HCT116 (cell line): ENCODE results near the gene NGFR. TPM values are rescaled to one million over a fixed set of nuclear protein-coding genes. Genes with fewer than 3 reads are reported as not detected.

Source experiments
- ATAC-seq: fragments of 200-7000 bp; cut with Tn5 transposase; 2 replicates; pipeline ENCODE4 v1.9.1; 2020; ENCODE audit warnings: mild to moderate bottlenecking, moderate library complexity
- BruUV-seq: library from RNA; stranded (reverse); fragments of 400-500 nt; replicated peaks from 2 replicates; lab custom pipeline; 2021; lab: Mats Ljungman, UMichigan
- CTCF ChIA-PET: fragments of 300-600 bp; sonication (Branson Sonifier 250); formaldehyde crosslinking; loops from one replicate; lab custom pipeline; 2021; ENCODE audit warnings: antibody characterized with exemption; lab: Charles Lee
- POLR2A ChIA-PET: fragments of 300-600, 350-600 bp; sonication (Branson Sonifier 250); formaldehyde crosslinking; loops from one replicate; lab custom pipeline; 2021; ENCODE audit warnings: antibody characterized with exemption; lab: Charles Lee
- RAD21 ChIA-PET, 2 experiments: fragments of 300-600 bp; sonication (Branson Sonifier 250); formaldehyde crosslinking; loops; one replicate each; lab custom pipeline; 2023; ENCODE audit warnings: low total read pairs in 2 of 2; ENCODE audit not compliant: uncharacterized antibody in 2 of 2, unreplicated experiment in 2 of 2, low non-redundant PET in 1 of 2; lab: Charles Lee
- DNase-seq: peaks from one replicate; pipeline ENCODE4 v3.0.0-alpha.2; 2010; ENCODE audit warnings: low read depth, low spot score
- H2AFZ ChIP-seq: fragments of 200-600 bp; shearing (Covaris generic), sonication (generic); 2 replicates; pipeline ENCODE4 v1.6.1; 2017; ENCODE audit warnings: low read depth, mixed run types, mixed read lengths, antibody characterized with exemption, low read length; ENCODE audit not compliant: poor library complexity, severe bottlenecking
- H3K27ac ChIP-seq: 2 replicates; pipeline ENCODE4 v1.5.1; 2012; ENCODE audit warnings: low read depth, low read length
- H3K27me3 ChIP-seq: fragments of 200-600 bp; sonication (generic); 2 replicates; pipeline ENCODE4 v1.6.1; 2016; ENCODE audit warnings: mixed run types, low read length, mixed read lengths; ENCODE audit not compliant: insufficient read depth
- H3K36me3 ChIP-seq, 2 experiments: fragments of 200-500 bp in 1 of 2; fragments of 200-600 bp in 1 of 2; sonication (Bioruptor generic) in 1 of 2; sonication (generic) in 1 of 2; 2 replicates each; pipeline versions ENCODE4 v1.5.1 to v1.6.1; 2014 to 2016; ENCODE audit warnings: low read length in 2 of 2, inconsistent platforms in 1 of 2, mixed read lengths in 1 of 2, mixed run types in 1 of 2; ENCODE audit not compliant: insufficient read depth in 2 of 2, control insufficient read depth in 1 of 2
- H3K4me1 ChIP-seq, 2 experiments: fragments of 200-600 bp in 1 of 2; sonication (generic) in 1 of 2; 2 replicates each; pipeline versions ENCODE4 v1.5.1 to v1.6.1; 2012 to 2017; ENCODE audit warnings: low read length in 2 of 2, inconsistent platforms in 1 of 2, mild to moderate bottlenecking in 1 of 2, mixed read lengths in 1 of 2, mixed run types in 1 of 2, moderate library complexity in 1 of 2; ENCODE audit not compliant: insufficient read depth in 2 of 2, control insufficient read depth in 1 of 2
- H3K4me2 ChIP-seq: fragments of 200-600 bp; sonication (generic); 2 replicates; pipeline ENCODE4 v1.6.1; 2017; ENCODE audit warnings: mixed run types, low read length, mixed read lengths
- H3K4me3 ChIP-seq, 2 experiments: fragments of 200-600 bp in 1 of 2; sonication (generic) in 1 of 2; replicated peaks in 1 of 2; 2 replicates each; pipeline ENCODE4 v1.5.1; 2011 to 2016; ENCODE audit warnings: low read length in 2 of 2, control low read depth in 1 of 2, low read depth in 1 of 2, mild to moderate bottlenecking in 1 of 2, mixed read lengths in 1 of 2, mixed run types in 1 of 2
- H3K79me2 ChIP-seq: fragments of 200-600 bp; sonication (generic); 2 replicates; pipeline ENCODE4 v1.6.1; 2017; ENCODE audit warnings: mild to moderate bottlenecking, mixed run types, low read length, moderate library complexity, mixed read lengths; ENCODE audit not compliant: insufficient read depth
- H3K9ac ChIP-seq: fragments of 200-600 bp; sonication (generic); 2 replicates; pipeline ENCODE4 v1.6.1; 2016; ENCODE audit warnings: low read length, mixed read lengths
- H3K9me2 ChIP-seq: fragments of 200-600 bp; sonication (generic), shearing (Covaris generic); 2 replicates; pipeline ENCODE4 v1.6.1; 2017; ENCODE audit warnings: mixed run types, mild to moderate bottlenecking, moderate library complexity; ENCODE audit not compliant: insufficient read depth
- H3K9me3 ChIP-seq, 2 experiments: fragments of 200-500 bp in 1 of 2; fragments of 200-600 bp in 1 of 2; sonication (Bioruptor generic) in 1 of 2; sonication (generic) in 1 of 2; 2 replicates each; pipeline ENCODE4 v1.6.1; 2014 to 2017; ENCODE audit warnings: low read length in 2 of 2, mixed read lengths in 2 of 2, inconsistent platforms in 1 of 2, low read depth in 1 of 2, mild to moderate bottlenecking in 1 of 2, mixed run types in 1 of 2, moderate library complexity in 1 of 2; ENCODE audit not compliant: control insufficient read depth in 1 of 2, insufficient read depth in 1 of 2
- H4K20me1 ChIP-seq: fragments of 200-600 bp; sonication (generic), shearing (Covaris generic); 2 replicates; pipeline ENCODE4 v1.6.1; 2017; ENCODE audit warnings: mixed run types, mild to moderate bottlenecking, moderate library complexity; ENCODE audit not compliant: insufficient read depth
- CEBPB ChIP-seq: IDR thresholded peaks from 2 replicates; pipeline ENCODE4 v1.6.1; 2012; ENCODE audit warnings: low read depth
- EGR1 ChIP-seq: IDR thresholded peaks from 2 replicates; pipeline ENCODE4 v1.6.1; 2012; ENCODE audit warnings: low read depth
- ELF1 ChIP-seq: IDR thresholded peaks from 2 replicates; pipeline ENCODE4 v1.6.1; 2012; ENCODE audit warnings: low read depth, borderline replicate concordance
- EZH2phosphoT487 ChIP-seq: fragments of 200-600 bp; IDR thresholded peaks from 2 replicates; pipeline ENCODE4 v1.6.1; 2018; ENCODE audit warnings: antibody characterized with exemption, borderline replicate concordance
- FOSL1 ChIP-seq: IDR thresholded peaks from 2 replicates; pipeline ENCODE4 v1.6.1; 2012; ENCODE audit warnings: low read depth
- JUND ChIP-seq: IDR thresholded peaks from 2 replicates; pipeline ENCODE4 v1.6.1; 2012
- POLR2A ChIP-seq: IDR thresholded peaks from 2 replicates; pipeline ENCODE4 v1.7.0; 2011; ENCODE audit warnings: borderline replicate concordance; ENCODE audit not compliant: insufficient read depth, insufficient read length; ENCODE audit errors: extremely low read depth
- POLR2AphosphoS5 ChIP-seq: IDR thresholded peaks from 2 replicates; pipeline ENCODE4 v1.6.1; 2011; ENCODE audit warnings: mild to moderate bottlenecking, low read depth, low read length, moderate library complexity
- RAD21 ChIP-seq: IDR thresholded peaks from 2 replicates; pipeline ENCODE4 v1.6.1; 2012; ENCODE audit warnings: low read depth, mild to moderate bottlenecking
- SIN3A ChIP-seq: IDR thresholded peaks from 2 replicates; pipeline ENCODE4 v1.6.1; 2012; ENCODE audit warnings: low read depth
- SRF ChIP-seq: IDR thresholded peaks from 2 replicates; pipeline ENCODE4 v1.6.1; 2012; ENCODE audit warnings: low read depth
- ZFX ChIP-seq: fragments of 450-650 bp; IDR thresholded peaks from 2 replicates; pipeline ENCODE4 v1.6.1; 2017
- ZNF274 ChIP-seq: fragments of 200-500 bp; sonication (Bioruptor generic); IDR thresholded peaks from 2 replicates; pipeline ENCODE4 v1.6.1; 2014; ENCODE audit warnings: mild to moderate bottlenecking, low read depth, low read length, inconsistent platforms
- intact Hi-C: fragments of 100-400 bp; cut with micrococcal nuclease; formaldehyde crosslinking; loops from 2 replicates; pipeline ENCODE4 v1.10.0; 2022
- total RNA-seq: library from RNA; stranded (reverse); gene quantifications from one replicate; pipeline ENCODE4 v1.2.1, GENCODE V29; 2021; ENCODE audit not compliant: unreplicated experiment
- TF ChIP-seq, protein P1 (sequence below): IDR thresholded peaks from 2 replicates; pipeline ENCODE4 v1.6.1; 2011; ENCODE audit warnings: mild to moderate bottlenecking, low read length, moderate library complexity; ENCODE audit not compliant: insufficient replicate concordance; ENCODE audit errors: extremely low read depth
- TF ChIP-seq, protein P2 (sequence below), 3 experiments: fragments of 200-600 bp in 1 of 3; sonication (generic) in 1 of 3; IDR thresholded peaks in 2 of 3; conservative IDR thresholded peaks in 1 of 3; 2 replicates each; pipeline ENCODE4 v1.5.1; 2012 to 2017; ENCODE audit warnings: low read depth in 2 of 3, low read length in 2 of 3, antibody characterized with exemption in 1 of 3, borderline replicate concordance in 1 of 3, control low read depth in 1 of 3, mild to moderate bottlenecking in 1 of 3, mixed read lengths in 1 of 3, mixed run types in 1 of 3, moderate library complexity in 1 of 3; ENCODE audit not compliant: insufficient read depth in 1 of 3

The NGFR gene
- total RNA-seq, 1 experiment from 2014 or later, result 6.1 TPM

- H3K36me3 ChIP-seq, result no peaks in the 10 kb centered on the region
- H3K4me2 ChIP-seq, result no peak overlapping the region
- ATAC-seq (no peak), DNase-seq (no peak)
- no peaks in the 10 kb centered on the region for H4K20me1 ChIP-seq
- H3K9me2 ChIP-seq, result no peaks in the 10 kb centered on the region
- H2AFZ ChIP-seq, result no peak overlapping the region
- peaks cover 0 to 8% of the 10 kb centered on the region in 2 experiments; a peak in 1 of 4 replicates for H3K9me3 ChIP-seq
- H3K4me1 ChIP-seq, result no peaks in the 10 kb centered on the region
- TF ChIP-seq SIN3A (no peak), EZH2phosphoT487 (no peak), ELF1 (no peak)
- TF ChIP-seq, protein P1, sequence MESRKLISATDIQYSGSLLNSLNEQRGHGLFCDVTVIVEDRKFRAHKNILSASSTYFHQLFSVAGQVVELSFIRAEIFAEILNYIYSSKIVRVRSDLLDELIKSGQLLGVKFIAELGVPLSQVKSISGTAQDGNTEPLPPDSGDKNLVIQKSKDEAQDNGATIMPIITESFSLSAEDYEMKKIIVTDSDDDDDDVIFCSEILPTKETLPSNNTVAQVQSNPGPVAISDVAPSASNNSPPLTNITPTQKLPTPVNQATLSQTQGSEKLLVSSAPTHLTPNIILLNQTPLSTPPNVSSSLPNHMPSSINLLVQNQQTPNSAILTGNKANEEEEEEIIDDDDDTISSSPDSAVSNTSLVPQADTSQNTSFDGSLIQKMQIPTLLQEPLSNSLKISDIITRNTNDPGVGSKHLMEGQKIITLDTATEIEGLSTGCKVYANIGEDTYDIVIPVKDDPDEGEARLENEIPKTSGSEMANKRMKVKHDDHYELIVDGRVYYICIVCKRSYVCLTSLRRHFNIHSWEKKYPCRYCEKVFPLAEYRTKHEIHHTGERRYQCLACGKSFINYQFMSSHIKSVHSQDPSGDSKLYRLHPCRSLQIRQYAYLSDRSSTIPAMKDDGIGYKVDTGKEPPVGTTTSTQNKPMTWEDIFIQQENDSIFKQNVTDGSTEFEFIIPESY, result no peak
- no peaks in the 10 kb centered on the region for H3K79me2 ChIP-seq
- intact Hi-C loops, result no loop called here
- POLR2A ChIA-PET, result no interaction called here
- no peak overlapping the region for H3K27ac ChIP-seq
- no peak overlapping the region for H3K4me3 ChIP-seq
- H3K27me3 ChIP-seq, result peaks cover 19% of the 10 kb centered on the region; the same call in 1 of the 2 replicates
- no TSS peak for BruUV-seq
- H3K9ac ChIP-seq, result no peak overlapping the region
- CTCF ChIA-PET, result no interaction called here
- RAD21 ChIA-PET, result no interaction called here
Observed at GRCh38 chr17:49465331-49465903, 29.7 kb upstream of the NGFR start.

DNA sequence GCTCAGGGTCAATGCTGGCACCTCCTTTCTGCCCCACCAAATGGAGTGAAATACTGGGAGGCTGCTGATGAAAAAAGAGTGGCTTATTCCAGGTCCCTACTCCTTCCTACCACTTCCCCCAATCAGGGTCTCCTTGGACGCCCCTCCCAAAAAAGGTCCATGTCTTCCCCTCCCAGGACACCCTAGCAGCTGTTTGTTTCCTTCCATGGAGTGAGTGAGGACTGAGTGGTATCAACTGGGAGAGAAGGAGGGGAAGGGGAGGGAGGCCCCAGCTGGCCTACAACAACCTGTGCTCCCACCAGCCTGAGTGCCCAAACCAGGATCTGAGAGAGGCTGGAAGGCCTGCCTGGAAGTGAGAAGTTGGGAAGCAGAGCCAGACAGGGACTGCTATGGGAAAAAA lies 28.7 kb upstream of the NGFR start:
- Histone ChIP-seq H3K9me3 (peaks cover 0 to 8% of the 10 kb centered on the region in 2 experiments; a peak in 1 of 4 replicates), H3K79me2 (no peaks in the 10 kb centered on the region), H3K27me3 (peaks cover 9% of the 10 kb centered on the region; the same call in 1 of the 2 replicates), H3K9ac (no peak overlapping the region), H2AFZ (no peak overlapping the region), H3K27ac (no peak overlapping the region), H4K20me1 (no peaks in the 10 kb centered on the region), H3K4me1 (no peaks in the 10 kb centered on the region), H3K4me3 (no peak overlapping the region), H3K4me2 (no peak overlapping the region), H3K36me3 (no peaks in the 10 kb centered on the region), H3K9me2 (no peaks in the 10 kb centered on the region)
- ChIA-PET CTCF (no interaction called here), POLR2A (no interaction called here), RAD21 (no interaction called here)
- BruUV-seq, result no TSS peak
- no peak for DNase-seq
- ATAC-seq, result no peak
- intact Hi-C loops, result no loop called here
- TF ChIP-seq FOSL1 (no peak), POLR2AphosphoS5 (no peak), CEBPB (no peak), EGR1 (no peak), ZNF274 (no peak), JUND (no peak), POLR2A (no peak), EZH2phosphoT487 (no peak), ZFX (no peak), RAD21 (no peak), SRF (no peak)
- TF ChIP-seq, protein P2, sequence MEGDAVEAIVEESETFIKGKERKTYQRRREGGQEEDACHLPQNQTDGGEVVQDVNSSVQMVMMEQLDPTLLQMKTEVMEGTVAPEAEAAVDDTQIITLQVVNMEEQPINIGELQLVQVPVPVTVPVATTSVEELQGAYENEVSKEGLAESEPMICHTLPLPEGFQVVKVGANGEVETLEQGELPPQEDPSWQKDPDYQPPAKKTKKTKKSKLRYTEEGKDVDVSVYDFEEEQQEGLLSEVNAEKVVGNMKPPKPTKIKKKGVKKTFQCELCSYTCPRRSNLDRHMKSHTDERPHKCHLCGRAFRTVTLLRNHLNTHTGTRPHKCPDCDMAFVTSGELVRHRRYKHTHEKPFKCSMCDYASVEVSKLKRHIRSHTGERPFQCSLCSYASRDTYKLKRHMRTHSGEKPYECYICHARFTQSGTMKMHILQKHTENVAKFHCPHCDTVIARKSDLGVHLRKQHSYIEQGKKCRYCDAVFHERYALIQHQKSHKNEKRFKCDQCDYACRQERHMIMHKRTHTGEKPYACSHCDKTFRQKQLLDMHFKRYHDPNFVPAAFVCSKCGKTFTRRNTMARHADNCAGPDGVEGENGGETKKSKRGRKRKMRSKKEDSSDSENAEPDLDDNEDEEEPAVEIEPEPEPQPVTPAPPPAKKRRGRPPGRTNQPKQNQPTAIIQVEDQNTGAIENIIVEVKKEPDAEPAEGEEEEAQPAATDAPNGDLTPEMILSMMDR (IDR thresholded peaks at IDR 0.05 in 2 of 3, conservative IDR thresholded peaks at IDR 0.05 in 1 of 3; ENCODE audit: borderline replicate concordance in 1 of 3, insufficient read depth in 1 of 3, low read depth in 2 of 3, low read length in 2 of 3), result no peak
- TF ChIP-seq, protein P1, result no peak
